ENCODE measurements around the gene EIF2B4.
A peak's percentile ranks its signal among the peaks of the same experiment; 100 is the strongest.
"Not testable (repeated sequence)": the region's sequence is repeated elsewhere in the genome, so short reads cannot be mapped to it uniquely, and the experiment has no call there.

Gene EIF2B4

DNA sequence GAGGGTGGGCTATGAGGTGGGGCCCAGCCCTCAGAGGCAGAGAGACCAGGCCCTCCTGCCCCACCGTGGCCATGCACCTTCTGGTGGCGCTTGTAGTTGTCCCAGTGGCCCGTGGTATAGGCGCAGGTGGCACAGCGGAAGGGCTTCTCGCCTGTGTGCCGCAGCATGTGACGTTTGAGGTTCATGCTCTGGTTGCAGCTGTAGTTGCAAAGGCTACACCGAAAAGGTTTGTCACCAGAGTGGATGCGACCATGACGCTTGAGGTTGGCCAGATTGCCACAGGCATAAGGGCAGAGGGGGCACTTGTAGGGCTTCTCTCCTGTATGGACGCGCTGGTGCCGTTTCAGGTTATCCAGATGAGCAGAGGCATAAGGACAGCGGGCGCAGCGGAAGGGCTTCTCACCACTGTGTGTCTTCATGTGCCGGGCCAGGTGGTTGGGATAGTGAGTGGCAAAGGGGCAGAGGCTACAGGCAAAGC is 7.5 kb upstream of the EIF2B4 start:
- no peak for DNase-seq

DNA sequence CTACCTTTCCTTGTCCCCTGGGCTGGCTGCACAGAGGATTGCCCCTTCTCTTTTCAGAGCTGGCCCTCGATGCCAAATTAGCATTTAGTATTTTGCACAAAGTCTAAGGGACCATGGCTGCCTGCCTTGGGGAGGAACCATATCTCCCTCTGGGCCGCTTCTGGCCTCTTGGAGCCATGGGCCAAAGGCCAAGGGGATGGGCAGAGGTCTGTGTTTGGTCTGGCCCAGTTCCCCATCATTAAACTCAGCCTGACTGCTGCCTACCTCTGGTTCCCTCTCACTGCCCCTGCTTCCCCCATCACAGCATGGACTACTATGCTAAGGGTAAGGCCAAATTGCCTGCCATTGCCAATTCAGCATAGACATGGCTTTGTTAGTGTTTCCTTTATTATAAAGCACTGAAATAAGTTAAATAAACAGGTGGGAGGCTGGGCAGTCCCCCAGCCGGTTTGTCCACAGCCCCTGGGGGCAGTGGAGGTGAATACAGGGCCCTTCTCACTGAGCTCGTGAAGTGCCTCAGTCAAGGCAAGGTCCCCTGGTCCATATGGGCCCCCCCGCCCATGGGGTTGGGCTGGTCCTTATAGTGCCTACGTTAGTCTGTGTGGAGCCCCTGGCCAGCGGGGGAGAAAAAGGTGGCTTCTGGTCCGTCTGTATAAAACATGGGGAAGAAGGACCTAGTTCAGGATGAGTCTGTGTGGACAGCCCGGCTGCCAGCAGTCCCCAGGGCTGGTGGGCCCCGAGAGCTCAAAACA is 6.9 kb upstream of the EIF2B4 start:
- no peak for DNase-seq

DNA sequence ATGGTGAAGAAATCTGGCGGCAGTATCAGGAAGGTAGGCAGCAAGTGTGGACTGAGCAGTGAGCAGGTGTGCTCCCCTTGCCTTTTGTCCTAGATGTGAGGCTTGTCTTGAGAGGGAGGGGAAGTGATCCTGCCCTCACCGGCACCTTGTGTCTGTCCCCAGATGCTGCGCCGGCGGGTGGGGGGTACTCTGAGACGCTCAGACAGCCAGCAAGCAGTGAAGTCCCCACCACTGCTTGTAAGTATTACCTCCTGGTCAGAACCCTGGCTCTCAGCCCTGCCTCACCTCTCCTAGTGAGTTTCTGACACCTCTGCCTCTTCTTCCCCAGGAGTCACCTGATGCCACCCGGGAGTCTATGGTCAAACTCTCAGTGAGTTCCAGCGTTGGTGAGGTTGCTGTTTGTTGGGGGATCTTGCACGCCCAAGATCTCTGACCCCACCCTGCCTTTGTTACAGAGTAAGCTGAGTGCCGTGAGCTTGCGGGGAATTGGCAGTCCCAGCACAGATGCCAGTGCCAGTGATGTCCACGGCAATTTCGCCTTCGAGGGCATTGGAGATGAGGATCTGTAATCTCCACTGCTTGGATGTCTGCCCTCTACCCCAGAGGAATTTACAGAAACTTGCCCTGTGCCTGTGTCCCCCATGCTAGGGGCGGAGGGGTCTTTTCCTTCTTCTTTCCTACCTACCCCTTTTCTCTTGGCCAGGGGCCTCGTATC is 6.2 kb upstream of the EIF2B4 start:
- DNase-seq = no peak

- DNase-seq = no peak
These were observed 5.5 kb upstream of the EIF2B4 start for GRCh38 chr2:27375513-27376099.

DNA sequence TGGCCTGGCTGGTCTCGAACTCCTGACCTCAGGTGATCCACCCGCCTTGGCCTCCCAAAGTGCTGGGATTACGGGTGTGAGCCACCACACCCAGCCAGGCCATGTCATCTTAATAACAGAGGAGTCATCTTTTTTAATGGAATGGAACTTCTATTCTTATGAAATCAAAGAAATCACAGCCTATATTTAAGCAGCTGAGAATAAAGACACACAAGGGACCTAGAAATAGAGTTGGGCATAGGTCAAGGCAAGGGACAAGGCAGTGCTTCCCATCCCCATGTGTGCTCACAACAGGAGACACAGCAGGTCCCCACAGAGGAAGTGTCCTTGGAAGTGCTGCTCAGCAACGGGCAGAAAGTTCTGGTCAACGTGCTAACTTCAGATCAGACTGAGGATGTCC is 3.4 kb upstream of the EIF2B4 start:
- DNase-seq = no peak

- DNase-seq = no peak
These were observed 2.8 kb upstream of the EIF2B4 start for GRCh38 chr2:27372937-27373336.

DNA sequence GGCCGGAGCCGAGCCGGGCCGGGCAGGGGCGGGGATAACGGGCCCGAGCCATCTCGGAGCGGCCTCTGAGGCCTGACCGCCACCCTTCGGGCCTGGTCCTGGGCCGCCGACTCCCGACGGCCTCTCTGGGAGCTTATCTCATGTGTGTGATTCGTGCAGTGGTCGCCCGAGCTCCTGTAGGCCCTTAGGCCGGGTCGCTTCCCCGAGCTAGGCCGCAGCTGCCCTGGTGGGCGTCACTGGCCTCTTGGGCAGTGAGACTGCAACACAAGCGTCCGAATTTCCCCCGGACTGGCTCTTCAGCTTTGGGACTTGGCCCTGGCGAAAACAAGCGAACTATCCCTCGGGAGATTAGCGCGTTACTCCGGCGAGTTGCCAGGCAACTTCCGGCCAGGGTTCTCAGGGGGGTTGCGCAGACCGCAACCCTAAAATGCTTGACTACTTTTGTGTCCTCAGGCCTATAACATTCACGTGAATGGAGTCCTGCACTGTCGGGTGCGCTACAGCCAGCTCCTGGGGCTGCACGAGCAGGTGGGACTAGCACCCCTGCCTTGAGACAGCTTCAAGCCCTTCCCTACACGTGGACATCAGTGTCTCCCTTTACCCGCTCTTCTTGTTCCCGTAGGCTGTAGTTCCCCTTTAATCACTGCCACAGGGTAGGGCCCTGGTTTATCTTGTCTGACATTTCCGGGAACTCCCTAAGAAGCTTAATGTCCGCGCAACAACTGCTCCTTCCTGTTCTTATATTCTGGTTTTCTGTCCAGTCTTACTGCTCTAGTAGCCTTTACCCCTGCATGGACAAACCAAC is 880 bp upstream of the EIF2B4 start:
- DNase-seq = peak; percentile 18

DNA sequence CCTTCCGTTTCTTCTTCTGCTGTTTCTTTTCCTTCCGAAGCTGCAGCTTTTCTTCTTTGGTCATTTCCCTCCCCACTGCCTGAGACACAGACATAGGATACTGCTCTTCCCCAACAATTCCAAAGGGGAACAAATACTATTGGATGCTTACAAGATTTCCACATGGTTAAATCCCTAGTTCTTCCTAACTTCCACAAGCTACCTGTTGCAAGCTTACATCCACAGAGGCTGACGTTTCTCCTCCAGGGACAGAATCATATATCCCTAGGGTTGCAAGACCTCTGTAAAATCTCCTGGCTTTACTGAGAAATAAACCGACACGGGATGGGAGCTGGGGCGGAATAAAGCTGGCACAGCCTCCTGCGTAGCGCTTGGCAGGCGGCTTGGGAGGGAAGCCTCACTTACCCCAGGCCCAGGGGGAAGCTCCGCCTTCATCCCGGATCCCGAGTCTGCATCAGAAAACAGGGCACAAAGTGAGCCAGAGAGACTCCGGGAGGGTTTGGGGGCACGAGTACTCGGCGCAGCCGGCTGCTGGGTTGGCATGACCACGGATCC is 590 bp downstream of the EIF2B4 start:
- peak; percentile 73 for DNase-seq

DNA sequence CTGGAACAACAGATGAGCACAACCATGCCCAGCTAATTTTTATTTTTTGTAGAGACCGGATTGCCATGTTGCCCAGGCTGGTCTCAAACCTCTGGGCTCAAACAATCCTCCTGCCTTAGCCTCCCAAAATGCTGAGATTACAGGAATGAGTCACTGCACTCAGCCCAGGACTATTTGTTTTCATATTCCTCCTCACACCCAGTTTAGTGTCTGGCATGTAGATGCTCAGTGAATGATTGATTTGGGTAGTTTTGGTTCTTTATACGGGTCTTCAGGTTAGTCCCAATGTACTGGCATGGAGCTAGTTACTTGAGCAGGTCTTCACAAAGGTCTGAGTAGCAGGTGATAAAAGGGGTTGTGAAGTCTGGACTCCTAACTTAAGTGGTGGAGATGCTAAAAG is 6.2 kb downstream of the EIF2B4 start:
- DNase-seq = no peak

GRCh38 chr2:27362678-27363420 is 7.3 kb downstream of the EIF2B4 start:
- no peak for DNase-seq

- peak; percentile 98 for DNase-seq
These were observed 13.6 kb downstream of the EIF2B4 start, which contains the start of gene GTF3C2 for GRCh38 chr2:27356382-27357181. GTF3C2 (minus strand) TSS chr2:27356764; CDS start chr2:27343554, 13,210 bp downstream.

DNA sequence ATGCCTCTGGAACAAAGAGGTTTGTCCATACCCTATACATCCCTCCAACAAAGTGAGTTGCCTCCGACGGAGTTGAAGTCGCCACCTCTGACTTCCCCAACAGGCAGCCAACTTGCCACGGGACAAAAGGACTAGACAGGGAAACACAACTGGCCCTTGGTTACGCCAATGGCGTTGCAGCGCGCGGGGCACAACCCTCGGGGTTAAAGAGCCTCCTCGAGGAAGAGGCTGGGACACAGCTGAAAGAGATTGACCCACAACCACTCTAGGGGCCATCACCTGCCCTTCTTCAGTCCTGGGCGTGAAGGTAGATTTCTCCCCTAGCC is 14.1 kb downstream of the EIF2B4 start:
- peak; percentile 60 for DNase-seq

DNA sequence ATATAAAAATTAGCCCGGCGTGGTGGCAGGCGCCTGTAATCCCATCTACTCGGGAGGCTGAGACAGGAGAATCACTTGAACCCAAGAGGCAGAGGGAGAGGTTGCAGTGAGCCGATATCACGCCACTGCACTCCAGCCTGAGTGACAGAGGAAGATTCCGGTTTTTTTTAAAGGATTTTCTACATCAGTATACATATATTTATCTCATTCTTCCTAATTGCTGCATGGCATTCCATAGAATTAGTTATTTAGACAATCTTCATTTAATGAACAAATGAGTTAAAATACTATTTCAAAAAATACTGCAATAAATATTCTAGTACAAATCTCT is 15.6 kb downstream of the EIF2B4 start:
- no peak for DNase-seq

GRCh38 chr2:27353762-27354596 is 16.2 kb downstream of the EIF2B4 start:
- DNase-seq = no peak

DNA sequence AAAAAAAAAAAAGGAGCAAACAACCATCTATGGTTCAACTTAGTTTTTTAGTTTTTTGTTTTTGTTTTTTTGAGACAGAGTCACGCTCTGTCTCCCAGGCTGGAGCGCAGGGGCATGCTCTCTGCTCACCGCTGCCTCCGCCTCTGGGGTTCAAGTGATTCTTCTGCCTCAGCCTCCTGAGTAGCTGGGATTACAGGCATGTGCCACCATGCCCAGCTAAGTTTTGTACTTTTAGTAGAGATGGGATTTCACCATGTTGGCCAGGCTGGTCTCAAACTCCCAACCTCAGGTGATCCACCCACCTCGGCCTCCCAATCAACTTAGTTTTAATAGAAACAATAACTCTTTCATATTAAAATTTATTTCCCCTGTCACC is 16.8 kb downstream of the EIF2B4 start:
- not testable (repeated sequence) for DNase-seq

DNA sequence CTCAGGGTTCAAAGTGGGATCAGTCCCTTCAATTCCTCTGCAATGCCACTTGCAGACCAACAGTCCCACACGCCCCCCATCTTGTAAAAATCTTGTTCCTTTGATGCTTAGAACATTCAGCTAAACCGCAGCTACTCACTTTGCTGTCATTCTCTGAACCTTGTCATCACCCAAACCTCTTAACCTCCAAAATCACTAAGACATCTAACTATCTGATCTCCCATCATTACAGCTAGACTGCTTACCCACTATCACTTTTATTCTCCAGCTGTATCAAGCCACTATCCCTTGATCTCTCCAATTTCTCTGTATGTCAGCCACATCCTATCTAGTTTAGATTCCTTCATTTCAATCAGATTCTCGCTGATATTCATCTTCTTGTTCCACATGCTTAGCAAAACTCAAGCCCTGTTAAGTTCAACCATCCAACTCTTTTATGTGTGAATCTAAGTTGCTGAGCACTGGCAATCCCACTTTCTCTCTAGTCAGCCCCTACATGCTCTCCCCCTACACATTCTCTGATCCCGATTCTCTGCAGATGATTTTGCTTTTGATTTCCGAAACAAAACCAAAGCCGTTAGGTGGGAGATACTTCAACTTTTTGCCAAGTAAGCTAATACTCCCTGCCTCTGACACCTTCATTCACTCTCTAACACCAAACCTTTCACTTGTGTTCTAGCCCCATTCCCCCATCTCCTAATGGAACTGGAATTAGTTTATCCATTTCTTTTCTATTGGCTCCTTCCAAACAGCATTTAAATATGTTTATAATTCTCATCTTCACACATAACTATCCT is 18.1 kb downstream of the EIF2B4 start:
- DNase-seq = no peak

DNA sequence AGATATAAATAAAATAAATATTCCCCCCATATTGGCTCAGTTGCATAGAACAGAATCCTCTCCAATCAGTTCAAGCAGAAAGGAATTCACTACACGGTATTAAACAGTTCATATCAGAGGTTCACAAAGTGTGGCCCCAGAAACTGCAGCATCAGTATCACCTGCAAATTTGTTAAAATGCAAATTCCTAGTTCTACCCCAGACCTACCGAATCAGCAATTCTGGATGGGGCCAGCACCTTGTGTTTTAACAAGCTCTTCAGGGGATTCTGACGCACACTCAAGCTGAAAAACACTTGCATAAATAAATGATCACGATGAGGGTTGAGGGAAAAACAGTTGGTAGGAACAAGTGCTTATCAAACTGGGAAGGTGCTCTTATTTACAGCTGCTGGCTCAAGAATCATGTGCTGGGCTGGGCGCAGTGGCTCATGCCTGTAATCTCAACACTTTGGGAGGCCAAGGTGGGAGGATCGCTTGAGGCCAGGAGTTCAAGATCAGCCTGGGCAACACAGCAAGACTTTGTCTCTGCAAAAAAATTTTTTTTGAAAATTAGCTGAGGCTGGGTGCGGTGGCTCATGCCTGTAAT is 19.9 kb downstream of the EIF2B4 start:
- DNase-seq = no peak

- no peak for DNase-seq
These were observed 22.5 kb downstream of the EIF2B4 start for GRCh38 chr2:27347641-27348040.

GRCh38 chr2:27336173-27336572 is 34.0 kb downstream of the EIF2B4 start:
- no peak for DNase-seq

Data from NCI-H510A treated with DMSO at 0.1 percent for 48 hours (cell line).